Pulmonary artery endothelial cell (primary cell): ENCODE data around the gene RHOD. TPM values are rescaled to one million over a fixed set of nuclear protein-coding genes. Genes with fewer than 3 reads are reported as not detected.

ENCODE experiments used
- DNase-seq: peaks from one replicate; pipeline ENCODE4 v3.0.0-alpha.2; 2011; ENCODE audit warnings: low read depth, low spot score
- total RNA-seq: library from RNA; depleted of rRNA; stranded (reverse); fragments of >200 nt; gene quantifications from 2 replicates; pipeline ENCODE4 v1.2.3, GENCODE V29; 2014

The RHOD gene, protein sequence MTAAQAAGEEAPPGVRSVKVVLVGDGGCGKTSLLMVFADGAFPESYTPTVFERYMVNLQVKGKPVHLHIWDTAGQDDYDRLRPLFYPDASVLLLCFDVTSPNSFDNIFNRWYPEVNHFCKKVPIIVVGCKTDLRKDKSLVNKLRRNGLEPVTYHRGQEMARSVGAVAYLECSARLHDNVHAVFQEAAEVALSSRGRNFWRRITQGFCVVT
- total RNA-seq = 4.2 and 10.6 TPM in 2 replicates

DNA sequence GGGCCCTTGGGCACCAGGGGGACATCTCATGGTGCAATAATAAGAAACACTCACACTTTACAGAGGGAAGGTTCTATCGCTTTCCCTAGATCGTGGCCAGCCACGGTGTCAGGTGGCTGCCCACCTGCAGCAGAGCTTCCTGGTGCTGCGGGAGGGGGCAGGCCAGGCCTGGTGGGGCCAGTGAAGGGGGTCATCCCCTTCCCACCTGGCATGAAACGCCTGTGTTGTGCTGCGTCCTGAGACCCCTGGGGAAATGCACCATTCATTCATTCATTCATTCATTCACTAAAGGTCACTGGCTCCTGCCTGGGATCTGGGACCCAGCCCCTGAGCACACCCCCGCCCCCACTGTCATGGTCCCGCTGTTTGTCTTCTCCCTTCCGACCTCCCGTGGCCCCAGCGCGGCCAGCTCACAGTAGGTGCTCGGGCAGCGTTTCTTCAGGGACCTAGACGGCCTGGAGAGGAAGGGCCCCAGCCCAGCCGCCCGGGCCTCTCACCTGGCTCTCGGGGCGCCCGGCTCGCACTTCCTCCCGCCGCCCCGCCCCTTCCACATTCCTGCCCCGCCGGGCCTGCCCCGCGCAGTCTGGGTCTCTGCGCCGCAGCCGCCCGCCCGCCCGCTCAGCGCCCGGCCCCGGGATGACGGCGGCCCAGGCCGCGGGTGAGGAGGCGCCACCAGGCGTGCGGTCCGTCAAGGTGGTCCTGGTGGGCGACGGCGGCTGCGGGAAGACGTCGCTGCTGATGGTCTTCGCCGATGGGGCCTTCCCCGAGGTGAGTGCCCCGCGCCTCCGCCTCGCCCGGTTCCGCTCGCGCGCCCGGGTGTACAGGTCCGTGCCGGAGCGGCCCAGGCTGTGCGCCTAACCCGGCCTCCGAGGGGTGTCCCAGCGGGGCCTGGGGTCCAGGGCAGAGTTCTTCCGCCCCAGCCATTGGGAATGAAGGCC, at the start of gene RHOD:
Gene RHOD (plus strand): TSS at position 581 of the 938 bp plus-strand sequence. CDS start 56 bp downstream, at position 637.
- DNase-seq = no peak

DNA sequence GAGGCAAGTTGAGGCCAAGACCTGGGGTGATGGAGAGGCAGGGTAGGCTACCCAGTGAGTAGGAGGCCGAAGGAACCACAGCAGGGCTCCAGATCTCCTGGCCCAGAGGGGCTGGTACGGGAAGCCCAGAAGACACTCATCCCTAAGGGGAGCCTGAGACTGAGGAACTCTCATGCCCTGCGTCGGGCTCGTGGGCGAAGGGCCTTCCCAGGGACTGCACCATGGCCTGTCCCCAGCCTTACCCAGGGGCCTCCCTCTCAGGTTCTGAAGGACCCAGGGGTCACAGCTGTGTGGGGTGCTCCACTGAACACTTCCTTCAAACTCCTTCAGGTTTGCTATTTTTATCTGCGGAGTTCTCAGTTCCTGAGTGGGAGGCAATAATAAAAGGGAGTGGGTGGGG, 49.5 kb upstream of the RHOD start:
- DNase-seq = no peak

DNA sequence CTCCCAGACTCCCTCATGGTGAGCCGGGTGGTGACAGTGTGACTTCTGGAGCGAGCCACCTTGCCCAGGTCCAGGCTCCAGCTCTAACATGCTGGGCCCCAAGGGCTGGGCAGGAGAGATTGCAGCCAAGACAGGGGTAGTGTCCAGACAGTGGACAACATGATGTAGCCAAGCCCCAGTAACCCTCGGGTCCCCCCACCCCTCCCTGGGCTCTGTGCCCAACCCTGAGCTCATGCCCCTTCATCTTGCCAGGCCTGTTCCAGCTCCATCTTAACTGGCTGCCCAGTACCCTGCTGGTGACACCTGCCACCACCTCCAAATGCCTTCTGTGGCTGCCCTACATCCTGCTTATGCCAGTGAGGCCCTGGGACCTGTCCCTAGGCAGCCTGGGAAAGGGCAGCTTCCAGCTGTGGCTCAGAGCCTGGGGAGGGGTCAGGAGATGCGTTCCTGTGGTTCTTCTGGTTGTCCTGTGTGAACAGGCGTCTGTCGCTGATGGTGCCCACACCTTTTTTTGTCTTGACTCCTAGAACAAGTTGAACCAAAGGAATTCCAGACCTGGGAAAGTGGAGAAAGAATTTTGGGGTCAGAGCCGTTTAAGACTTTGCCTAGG, 46.2 kb upstream of the RHOD start:
- no peak for DNase-seq

DNA sequence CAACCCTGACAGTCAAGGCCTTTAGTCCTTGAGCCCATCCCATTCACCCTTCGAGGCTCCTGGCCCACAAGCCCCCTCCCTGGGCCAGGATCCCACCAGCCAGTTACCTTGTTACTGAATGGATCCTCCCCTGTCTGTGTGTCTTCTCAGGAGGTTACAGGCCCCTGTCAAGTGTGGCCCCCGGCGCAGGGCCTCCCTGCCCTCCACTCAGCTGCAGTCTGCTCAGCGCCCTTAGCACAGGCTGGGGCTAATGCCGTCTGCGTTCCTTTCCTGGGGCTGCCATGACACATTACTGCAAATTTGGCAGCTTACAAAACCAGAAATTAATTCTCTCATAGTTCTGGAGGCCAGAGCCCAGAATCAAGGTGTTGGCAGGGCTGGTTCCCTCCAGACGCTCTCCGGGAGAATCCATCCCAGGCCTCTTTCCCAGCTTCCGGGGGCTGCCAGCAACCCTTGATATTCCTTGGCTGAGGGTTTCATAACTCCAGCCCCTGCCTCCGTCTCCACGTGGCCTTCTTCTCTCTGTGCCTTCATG, 43.1 kb upstream of the RHOD start:
- no peak for DNase-seq

GRCh38 chr11:67014343-67014742, 42.3 kb upstream of the RHOD start:
- DNase-seq = no peak

- no peak for DNase-seq
Measured at GRCh38 chr11:67015048-67015447, 41.6 kb upstream of the RHOD start.

DNA sequence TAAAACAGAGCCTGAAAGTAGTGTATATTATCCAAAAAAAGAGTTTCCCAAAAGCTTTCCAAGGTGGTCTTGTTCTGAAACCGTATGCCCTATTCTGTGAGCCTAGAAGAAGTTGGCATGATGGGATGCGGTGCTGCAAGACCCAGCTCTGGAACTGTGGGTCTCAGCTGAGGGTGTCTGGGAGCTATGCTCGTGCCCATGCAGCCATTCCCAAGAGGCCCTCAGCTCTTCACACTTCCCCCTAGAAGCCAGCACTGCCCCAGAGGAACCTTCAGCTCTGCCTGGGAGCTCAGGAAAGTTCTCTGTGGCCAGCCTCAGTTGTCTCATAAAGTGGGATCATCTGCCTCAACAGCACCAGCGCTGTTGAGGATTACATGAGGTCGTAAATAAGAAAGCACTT, 40.1 kb upstream of the RHOD start:
- DNase-seq = no peak

DNA sequence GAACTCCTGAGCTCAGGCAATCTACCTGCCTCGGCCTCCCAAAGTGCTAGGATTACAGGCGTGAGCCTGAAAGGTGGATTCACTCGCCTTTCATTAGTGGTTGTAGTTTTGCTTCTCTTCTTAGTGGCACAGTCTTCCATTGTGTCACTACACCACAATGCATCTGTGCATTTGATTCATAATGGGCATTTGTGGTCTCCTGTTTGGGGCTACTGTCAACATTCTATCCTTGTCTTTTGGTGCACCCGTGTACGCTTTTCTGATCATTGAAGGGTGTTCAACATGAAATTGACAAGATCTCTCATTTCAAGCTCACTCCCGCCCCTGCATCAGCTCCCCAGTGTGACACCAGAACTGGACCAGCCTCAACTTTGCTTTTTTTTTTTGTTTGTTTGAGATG, 35.7 kb upstream of the RHOD start:
- no peak for DNase-seq

DNA sequence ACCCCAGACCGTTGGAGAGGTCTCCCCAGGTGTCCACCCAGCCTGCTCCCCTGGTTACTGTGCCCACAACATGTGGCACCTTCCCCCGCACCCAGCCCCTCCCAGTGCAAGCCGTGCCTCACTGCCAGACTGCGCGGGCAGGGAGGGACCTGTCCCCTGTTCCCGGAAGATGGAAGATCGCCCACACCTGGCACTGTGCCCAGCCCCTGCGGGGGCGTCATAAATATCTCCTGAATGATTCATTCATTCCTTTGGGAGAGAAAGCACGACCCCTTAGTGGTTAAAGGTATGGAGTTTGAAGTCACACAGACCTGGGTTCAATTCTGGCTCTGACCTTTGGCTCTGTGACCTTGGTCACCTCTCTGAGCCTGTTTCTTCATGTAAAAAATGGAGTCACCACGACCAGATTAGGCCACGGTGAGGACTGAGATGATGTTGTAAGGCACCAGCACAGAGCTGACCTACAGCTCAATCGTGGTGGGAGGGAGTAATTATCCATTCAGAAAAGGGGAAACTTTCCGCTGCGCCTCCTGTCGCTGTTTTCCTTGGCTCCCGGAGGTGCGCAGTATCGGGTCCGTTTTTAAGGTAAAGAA, 34.2 kb upstream of the RHOD start:
- DNase-seq = no peak

- DNase-seq = no peak
Measured at GRCh38 chr11:67022961-67023956, 33.4 kb upstream of the RHOD start, which contains the start of gene SYT12. SYT12 (plus strand) TSS chr11:67023134; CDS start chr11:67030145, 7,011 bp downstream.

GRCh38 chr11:67023957-67024353, 32.7 kb upstream of the RHOD start:
- DNase-seq = no peak

DNA sequence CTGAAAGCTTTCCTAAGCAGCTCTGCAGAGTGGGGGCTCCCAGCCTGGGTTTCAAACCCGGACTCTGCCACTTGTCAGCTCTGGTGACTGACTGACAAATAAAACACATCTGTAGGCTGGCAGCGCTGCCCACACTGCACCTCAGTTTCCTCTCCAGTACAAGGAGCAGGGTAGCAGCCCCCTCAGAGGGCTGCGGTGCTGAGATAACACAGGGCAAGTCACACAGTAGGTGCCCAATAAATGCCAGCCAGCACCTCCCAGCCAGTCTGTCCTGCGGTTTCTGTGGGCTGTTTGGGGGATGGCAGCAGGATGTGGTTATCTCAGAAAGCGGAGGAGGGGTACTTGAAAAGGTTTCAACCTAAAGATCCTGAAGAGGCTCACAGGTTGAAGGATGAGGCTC, 32.2 kb upstream of the RHOD start:
- DNase-seq = no peak

DNA sequence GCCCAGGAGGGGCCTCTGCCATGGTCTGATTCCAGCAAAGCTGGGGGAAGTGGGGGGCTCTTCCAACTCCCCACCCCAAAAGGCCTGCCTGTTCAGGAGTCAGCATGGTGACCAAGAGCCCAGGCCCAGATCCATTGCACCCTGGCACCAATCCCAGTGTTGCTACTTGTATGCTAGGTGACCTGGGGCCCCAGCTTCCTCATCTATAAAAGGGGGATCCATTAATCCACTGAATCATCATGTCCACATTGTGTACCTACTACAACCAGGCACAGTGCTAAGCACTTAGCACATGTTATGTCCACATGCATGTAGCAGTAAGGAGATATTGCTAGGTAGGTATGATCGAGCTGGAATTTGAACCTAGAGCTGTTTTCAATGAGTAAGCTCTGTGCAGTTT, 31.7 kb upstream of the RHOD start:
- no peak for DNase-seq

DNA sequence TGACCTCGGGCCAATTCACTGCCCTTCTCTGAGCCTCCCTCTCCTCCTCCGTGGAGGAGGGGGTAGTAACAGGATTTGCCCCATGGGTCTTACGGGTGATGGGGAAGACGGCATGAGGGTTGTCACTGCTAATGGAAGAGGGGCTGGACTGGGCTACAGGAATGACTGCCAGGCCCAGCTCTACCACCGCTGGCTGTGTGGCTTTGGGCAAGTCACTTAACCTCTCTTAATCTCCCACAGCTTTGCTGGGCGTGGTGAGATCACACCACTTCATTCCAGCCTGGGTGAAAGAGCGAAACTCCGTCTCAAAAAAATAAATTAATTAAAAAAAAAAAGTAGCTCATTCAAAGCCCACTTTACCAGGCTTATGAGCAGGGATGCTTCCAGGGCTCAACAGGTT, 30.9 kb upstream of the RHOD start:
- DNase-seq = no peak

- no peak for DNase-seq
Measured at GRCh38 chr11:67026941-67027340, 29.7 kb upstream of the RHOD start.

DNA sequence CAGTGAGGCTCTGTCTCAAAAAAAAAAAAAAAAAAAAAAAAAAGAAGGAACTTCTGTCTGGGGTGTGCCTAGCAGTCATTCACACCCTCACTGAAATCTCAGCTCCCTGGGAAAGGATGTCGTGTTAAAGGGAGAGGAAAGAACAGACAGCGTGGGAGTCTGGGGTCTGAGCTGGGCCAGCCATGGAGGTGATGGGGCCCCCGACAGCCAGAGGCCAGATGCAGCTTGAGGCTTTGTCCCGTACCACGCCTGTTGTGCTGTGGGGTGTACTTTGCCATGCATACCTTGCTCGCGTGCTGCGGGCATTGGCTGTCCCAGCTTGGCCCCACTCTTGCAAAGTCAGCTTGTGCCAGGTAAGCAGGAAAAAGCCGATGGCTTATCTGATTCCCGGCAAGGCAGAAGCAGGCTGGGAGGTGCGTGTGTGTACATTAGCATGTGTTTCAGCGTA, 29.1 kb upstream of the RHOD start:
- DNase-seq = no peak

DNA sequence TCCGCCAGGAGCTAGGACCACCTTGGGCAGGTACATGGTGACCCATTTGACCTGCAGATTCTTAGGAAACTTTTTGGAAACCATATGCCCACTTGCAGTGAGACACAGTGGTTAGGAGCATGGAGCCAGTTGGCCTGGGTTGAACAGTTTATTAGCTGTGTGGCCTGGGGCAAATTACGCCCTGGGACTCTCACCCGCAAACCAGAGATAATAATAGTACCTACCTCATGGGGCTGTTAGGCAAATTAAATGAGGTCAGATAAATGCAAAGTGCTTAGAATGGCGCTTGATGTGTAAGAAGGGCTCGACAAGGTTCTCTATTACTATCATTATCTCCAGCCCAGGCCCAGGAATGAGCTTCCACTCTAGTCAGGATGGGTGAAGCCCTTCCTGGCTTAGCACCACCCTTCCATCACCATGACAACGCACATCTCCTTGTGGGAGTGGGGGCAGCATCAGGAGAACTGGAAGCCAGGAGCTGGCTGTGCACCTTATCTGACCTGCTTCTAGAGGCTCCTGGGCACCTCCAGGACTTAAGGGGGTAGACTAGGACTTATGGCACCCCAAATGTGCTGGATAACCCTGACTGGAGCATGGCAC, 28.6 kb upstream of the RHOD start:
- DNase-seq = no peak

GRCh38 chr11:67029146-67029545, 27.5 kb upstream of the RHOD start:
- no peak for DNase-seq

DNA sequence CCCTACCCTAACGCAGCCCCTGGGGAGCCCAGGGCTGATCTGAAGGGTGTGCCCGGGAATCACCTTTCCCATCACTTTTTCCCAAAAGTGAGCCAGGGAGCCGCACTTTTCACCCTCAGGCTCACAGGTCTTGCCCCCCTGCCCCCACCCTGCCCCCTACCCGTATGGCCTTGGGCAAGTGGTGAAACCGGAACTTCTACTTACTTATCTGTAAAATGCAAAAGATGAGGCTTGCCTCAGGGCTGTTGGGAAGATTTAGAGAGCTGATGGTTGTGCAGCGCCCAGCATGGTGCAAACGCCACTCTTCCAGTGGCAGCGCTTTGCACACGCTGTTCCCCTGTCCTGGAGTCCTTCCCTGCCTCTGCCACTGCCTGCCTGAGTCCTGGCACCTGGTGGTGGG, 25.7 kb upstream of the RHOD start:
- DNase-seq = no peak
